ENCODE data around the gene TMEM132C.

DNA sequence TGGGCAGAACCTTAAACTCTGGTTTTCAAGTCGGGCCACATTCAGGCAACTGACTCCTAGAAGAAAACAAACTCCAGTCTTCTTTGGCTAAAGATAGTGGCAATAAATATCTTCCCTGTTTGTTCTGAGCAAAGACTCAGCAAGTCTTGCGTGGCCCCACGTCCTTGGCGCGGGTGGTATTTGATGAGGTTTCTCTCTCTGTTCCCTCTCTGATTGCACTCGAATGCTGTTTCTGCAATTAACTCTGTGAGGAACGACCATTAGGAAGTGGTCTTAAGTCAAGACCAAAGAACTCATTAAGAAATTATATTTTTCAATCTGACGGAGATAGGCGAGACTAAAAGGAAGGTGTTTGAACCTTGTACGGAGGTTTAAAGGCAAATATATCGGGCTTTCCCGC is 177.6 kb downstream of the TMEM132C start:
- no peak for TF ChIP-seq POLR2AphosphoS5 (IDR thresholded peaks at IDR 0.05; ENCODE audit: low read depth, low read length)
- TF ChIP-seq TAF1 (IDR thresholded peaks at IDR 0.05; ENCODE audit: borderline replicate concordance, low read depth, low read length): no peak
